Activated T-cell treated with anti-CD3 and anti-CD28 coated beads for 4 hours (primary cell): ENCODE measurements around the gene ECI2.

ENCODE experiments used
- DNase-seq: peaks from one replicate; pipeline ENCODE4 v3.0.0-alpha.2; 2020

ECI2 gene, protein sequence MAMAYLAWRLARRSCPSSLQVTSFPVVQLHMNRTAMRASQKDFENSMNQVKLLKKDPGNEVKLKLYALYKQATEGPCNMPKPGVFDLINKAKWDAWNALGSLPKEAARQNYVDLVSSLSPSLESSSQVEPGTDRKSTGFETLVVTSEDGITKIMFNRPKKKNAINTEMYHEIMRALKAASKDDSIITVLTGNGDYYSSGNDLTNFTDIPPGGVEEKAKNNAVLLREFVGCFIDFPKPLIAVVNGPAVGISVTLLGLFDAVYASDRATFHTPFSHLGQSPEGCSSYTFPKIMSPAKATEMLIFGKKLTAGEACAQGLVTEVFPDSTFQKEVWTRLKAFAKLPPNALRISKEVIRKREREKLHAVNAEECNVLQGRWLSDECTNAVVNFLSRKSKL

DNA sequence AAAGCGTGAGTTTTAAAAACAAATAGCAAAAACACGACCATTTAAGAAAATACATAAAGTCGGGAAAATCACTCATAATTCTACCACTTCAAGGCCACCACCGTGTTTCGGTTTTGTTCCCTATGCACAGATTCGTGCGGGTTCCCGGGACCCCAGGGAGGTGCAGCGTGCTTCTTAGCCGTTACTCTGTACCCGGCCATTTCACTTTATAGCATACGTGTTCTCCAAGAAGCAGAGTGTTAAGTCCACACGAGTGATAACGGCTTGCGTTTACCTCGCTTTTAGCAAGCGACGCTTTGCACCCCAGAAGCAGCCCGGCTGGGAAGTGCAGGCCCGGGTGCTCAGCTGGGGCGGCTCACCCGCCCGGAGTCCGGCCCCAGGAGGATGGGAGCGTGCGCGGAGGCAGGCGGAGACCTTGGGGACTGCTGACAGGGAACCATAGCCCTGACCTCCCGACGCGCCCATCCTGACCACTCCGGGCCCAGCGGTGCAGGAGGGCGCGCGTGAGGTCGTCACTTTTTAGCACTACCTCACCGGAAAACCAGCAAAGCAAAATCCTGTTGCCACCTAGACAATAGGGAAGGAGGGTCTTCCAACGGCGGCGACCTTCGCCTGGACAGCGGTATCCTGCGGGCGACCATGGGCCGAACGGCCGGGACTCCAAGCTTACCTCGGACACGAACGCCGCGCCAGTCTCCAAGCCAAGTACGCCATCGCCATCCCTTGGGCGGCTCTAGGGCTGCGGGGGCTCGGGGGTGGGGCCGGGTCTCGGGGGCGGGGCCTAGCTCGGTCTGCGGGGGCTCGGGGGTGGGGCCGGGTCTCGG is at the start of gene ECI2:
TSS of gene ECI2 (minus strand) at position 735 of the 824 bp plus-strand sequence. CDS start at position 720, 15 bp downstream.
- DNase-seq: peak; percentile 21

DNA sequence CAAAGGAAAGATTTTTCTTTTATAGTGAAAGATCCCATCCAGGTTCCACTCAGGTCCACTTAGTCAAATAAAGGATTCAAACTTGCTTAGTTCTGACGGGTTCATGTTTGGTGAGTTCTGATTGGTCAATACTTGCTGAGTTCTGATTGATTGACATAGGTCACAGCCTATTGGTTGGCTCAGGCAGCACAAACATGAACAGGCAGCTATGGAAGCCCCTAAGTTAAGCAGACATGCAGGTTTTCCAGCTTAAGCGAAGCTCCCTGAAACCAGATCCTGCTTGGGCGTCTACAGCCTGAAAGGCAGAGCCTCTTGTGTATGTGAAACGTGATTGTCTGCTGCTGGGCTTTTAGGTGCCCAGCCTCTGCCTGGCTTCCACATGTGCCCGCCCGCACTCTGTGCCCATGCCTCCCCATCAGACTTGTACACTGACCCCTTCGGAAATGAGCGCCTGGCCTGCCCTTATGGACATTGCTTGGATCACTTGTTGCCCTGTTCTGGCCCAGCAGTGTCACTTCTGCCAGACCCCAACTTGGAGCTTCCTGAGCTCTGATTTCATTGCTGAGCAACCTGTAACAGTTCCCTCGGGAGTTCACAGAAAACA is 45.4 kb upstream of the ECI2 start:
- no peak for DNase-seq

DNA sequence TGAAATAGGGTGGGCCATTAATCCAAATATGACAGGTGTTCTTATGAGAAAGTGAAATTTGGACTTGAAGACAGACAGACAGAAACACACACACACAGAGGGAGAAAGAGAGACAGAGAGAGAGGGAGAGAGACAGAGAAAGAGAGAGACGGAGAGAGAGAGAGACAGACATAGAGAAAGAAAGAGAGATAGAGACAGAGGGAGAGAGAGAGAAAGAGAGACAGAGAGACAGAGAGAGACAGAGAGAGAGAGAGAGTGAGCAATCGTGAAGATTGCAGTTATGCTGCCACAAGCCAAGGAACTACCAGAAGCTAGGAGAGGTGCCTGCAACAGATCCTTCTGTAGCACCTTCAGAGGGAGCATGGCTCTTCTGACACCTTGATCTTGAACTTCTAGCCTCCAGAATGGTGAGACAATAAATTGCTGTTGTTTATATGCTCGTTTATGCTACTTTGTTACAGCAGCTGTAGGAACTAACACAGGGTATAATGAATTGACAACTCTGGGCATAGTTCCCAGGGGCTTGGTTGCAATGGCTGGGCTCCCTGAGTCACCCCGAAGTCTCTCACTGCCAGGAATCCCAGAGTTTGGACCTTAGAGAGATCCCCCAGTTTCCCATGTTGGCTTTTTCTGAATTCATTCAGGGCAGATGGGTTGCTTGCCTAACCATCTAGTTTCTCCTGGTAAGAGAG is 44.7 kb upstream of the ECI2 start:
- DNase-seq: no peak

DNA sequence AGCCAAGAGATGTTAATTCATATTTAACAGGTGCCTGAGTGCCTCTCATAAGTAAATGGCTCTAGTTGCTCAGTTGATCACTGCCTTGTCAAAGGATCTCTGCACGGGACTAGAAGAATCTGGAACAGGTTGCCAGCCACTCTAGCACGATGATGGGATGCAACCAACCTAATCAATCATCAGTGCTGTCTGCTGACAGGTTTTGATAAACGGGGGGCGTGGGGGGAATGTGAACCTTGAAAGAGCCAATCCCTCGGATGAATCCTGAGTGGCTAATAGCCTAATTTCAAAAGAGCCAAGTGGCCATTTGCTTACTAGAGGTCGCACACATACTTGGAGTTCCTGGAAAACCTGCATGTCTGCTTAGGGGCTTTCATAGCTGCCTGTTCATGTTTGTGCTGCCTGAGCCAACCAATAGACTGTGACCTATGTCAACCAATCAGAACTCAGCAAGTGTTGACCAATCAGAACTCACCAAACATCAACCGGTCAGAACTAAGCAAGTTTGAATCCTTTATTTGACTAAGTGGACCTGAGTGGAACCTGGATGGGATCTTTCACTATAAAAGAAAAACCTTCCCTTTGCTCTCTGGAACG is 43.5 kb upstream of the ECI2 start:
- DNase-seq: no peak

DNA sequence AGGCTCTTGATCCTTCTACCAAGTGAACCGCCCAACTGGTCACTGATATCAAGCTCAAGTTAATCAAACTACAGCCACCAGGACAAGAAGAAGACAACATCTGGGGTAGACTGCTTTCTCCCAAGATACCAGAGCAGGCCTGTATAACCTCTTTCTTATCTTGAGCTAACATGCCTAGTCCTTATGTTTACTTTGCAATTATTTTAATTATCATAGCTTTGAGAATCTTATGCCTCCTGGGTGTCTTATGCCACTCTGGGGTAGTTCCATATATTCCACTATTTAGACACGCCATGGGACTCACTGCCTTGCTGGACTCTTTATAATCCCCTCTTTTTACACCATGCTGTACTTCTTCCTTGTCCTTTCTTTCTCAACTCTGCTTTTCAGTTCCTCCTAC is 41.5 kb upstream of the ECI2 start:
- DNase-seq: no peak

DNA sequence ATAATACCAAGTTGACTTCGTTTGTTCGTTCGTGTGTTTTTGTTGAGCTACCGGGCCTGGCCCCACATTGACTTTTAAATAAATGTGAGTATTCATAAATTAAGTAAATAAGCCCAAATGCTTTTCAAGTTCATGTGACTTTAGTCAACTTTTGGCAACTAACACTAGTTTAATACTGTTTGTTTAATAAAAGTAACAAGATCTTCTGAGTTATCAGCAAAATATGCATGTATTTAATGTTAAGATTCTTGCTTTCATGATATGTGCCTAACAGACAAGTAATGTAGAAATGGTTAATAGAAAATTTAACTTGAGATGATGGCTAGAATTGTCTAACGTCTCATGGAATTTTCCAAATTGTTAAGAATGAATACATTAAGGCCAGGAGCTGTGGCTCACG is 38.7 kb upstream of the ECI2 start:
- no peak for DNase-seq

DNA sequence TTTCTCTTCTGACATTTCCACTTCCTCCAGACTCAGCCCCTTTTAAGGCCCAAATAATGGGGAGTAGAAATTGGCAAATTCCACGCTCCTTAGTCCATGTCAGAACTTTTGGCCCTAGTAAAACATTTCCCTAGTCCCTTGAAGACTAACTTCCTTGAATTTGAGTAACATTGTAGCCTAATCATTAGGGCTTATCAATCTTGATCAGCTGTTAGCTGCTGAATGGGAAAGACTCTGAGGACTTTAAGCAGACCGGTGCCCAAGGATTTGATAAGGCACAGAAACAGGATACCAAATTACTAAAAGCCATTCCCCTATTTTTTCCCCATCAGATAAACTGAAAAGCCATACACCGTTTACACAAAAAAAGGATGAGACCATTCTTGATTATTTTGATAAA is 37.0 kb upstream of the ECI2 start:
- DNase-seq: no peak

DNA sequence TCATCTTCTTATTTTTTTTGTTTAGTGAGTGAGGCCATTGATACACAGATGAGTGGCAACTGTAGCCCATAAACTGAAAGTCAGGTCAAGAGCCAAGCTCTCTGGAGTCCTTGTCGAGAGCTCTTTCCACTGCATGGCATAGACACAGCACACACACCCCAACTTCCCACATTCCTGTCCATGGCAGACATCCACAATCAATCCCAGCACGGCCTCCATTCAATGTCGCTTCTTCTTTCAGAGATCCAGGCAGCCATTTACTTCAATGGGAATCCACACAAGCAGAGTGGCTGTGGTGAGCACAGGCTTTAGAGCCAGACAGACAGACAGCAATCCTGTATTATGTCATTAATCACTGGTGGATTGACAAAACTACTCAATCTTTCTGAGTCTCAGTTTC is 34.9 kb upstream of the ECI2 start:
- no peak for DNase-seq

DNA sequence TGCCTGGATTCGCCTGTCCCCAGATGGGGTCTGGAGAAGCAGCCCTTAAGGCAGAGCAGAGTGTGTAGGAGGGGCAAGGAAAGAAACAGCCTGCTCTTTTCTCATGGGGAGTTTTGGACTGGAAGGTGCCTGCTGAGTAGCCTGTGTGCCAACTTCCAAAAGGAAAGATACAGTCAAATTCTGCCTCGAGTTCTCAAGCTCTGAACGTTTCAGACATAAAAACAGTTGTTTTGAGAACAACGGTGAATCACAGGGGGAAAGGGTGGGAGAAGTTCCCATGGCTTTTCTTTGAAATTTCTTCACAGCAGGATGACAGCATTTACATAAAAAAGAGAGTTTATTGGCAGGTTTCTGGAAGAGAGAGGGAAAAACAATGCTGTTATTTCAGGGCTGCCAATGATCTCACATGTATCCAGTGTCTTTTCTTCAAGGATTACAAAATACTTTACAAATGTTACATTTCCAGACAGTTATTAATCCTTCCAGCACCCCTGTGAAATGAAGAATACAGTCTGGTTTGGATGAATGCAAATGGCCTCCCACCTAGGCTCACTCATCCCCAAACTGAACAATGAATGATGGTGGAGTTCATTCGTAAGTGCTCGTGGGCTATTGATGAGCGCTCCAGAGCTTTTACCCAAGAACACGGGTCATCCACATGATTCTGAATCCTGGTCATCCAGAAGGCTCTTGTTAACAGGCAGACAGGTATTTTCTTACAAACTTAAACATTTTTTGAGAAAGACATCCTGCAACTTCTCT is 33.8 kb upstream of the ECI2 start:
- no peak for DNase-seq

DNA sequence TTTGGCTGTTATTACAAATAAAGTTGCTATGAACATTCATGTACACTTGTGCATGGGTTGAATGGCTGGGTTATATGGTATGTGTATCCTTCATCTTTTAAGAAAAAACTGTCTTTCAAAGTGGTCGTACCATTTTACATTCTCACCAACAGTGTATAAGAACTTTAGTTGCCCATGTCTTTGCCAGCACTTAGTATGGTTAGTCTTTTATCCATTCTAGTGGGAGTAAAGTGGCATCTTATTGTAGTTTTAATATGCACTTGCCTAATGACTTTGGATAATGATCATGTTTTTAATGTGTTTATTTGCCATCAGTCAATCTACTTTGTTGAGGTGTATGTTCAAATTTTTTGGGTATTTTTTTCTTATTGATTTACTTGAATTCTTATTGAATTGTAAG is 32.5 kb upstream of the ECI2 start:
- no peak for DNase-seq

DNA sequence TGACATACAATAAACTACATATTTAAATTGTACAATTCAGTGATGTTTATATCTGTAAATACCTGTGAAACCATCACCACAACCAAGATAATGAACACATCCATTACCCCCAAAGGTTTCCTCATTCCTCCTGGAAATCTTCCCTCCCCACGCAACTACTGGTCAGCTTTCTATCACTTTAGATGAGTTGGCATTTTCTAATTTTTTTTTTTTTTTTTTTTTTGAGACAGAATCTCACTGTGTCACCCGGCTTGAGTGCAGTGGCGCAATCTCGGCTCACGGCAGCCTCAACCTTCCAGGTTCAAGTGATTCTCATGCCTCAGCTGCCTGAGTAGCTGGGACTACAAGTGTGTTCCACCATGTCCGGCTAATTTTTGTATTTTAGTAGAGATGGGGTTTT is 31.7 kb upstream of the ECI2 start:
- no peak for DNase-seq

DNA sequence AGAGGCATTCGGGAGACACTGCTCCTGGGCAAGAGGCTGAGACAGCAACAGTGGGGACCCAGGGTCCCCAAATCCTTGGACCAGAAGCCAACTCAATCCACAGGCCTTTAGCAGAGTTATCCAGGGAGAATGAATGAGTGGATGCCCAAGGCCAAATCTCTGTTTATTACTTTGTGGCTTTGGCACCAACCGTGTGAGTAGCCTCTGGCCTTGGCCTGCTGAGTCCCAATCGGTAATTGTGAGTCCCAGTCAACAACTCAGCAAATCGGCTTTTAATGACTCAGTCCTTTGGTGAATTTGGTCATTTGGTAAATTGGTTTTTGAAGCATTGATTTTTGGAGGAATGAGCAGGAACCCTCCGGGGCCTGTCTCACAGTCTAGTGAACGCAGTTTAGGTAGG is 29.1 kb upstream of the ECI2 start:
- DNase-seq: no peak

DNA sequence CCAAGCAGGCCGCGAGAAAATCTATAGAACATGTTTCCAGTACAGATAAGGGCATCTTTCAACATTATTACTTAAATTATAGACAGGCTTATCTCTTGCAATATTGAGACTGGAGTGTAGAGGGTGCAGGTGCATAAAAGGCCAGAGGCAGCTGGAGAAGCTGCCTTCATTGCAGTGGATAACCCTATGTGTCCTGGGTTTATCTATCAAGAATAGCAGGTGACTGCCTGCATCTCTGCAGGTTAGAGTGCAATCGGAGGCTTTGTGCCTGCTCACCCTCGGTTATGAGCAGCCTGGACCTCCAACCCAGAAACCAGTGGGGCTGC is 28.7 kb upstream of the ECI2 start:
- no peak for DNase-seq

DNA sequence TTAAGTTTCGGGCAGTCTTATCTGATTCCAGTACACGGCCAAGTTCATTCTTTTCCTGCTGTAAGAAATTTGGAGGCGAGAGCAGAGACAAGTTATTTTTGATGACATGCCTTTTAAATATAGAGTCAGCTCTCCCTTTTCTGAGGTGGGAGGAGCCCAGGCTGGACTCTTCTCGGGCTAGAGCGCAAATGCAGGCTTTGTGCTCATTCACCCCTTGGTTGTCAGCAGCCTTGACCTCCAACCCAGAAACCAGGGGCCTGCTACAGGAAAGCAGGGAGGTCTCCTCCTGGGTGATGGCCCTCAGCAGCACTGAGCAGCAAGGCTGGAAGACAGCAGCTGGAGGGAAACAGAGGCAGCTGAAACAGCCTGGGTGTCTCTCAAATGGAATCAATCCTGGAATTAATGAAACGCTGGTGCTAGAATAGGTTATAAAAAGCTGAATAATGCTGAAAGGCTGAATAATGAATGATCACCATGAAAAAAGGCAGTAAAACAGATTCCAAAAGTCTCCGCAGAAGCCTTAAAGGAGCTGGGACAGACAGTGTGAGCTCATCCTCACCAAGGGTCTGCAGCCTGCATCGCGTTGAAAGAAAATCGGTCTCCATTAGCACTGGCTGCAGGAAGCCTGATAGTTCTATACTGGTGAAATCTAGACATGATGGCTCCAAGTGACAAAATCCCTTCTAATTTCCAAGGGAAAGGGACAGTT is 28.2 kb upstream of the ECI2 start:
- DNase-seq: no peak

DNA sequence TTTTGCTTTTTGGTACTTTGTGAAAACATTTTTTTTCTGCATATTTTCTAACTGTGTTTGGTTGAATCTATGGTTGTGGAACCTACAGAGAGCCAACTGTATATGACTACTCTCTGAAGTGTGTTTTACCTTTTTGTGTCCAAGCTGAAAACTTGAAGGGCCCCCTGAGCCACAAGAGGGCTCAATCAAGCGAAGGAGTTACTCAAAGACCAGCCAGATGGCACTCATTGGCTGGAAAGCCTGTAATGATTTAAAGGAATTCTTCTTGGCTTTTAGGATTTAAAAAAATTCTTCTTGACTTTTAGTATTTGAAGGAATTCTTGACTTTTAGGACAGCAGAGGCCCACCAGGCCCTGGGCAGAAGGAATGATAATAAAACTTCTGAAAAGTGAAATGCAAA is 27.0 kb upstream of the ECI2 start:
- no peak for DNase-seq

DNA sequence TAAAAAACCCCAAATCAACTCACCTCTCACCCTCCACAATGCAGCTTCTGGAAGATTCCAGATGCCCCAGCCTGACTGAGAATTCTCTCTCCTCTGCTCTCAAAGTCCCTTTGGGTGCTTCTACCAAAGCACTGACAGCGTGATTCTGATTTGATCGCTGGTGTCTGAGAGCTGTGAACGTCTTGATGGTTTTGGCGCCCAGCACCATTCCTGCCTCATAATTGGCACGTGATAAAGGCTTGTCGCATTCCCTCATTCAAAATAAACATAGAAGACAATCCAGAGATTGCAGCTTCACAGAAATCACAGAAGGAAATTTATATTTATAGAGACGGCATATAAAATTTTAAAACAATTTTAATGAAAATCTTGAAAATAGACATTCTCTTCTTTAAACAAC is 24.1 kb upstream of the ECI2 start:
- no peak for DNase-seq

DNA sequence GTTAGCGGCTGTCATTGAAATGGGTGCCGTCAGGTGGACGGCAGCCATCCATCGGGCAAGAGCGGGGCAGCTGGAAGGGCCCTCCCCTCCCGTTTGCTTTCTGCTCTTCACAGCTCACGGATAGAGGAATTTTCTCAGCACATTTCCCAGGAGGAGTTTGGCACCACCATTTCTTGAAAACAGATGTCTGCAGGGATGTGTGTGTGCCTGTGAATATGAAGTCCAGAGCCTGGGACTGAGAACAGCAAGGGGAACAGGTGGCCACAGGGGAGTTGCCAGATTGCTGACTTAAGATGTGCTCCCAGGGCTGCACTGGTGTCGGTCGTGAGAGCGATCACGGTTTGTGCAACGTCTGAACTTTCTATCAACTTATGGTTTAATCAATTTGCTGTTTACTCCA is 22.1 kb upstream of the ECI2 start:
- DNase-seq: no peak

DNA sequence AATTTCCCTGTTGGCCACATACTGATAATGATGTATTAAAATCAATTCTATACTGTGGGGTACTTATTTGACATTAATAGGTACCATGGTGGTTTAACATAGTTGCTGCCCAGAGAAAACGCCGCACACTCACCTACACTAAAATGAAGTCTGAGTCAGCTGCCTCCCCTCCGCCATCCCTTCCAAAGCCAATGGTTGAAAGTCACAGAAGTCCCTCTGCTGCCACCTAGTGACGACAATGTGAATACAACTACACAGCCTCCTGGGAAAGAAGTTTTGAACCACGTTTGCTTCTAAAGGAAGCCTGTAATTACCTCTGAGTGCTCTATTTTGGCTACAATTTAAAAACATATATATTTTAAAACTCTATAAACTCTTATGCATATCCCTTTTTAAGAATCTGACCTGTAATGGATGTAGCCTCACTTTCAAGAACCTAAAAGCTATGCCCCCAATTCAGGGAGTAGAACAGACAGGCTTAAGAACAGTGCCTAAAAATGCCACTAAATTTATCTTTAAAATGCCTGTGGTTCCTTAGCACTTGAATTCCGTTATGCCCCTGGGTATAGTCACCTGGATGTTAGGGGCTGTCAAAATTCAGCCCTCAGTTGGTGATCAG is 20.6 kb upstream of the ECI2 start:
- peak; percentile 81 for DNase-seq

DNA sequence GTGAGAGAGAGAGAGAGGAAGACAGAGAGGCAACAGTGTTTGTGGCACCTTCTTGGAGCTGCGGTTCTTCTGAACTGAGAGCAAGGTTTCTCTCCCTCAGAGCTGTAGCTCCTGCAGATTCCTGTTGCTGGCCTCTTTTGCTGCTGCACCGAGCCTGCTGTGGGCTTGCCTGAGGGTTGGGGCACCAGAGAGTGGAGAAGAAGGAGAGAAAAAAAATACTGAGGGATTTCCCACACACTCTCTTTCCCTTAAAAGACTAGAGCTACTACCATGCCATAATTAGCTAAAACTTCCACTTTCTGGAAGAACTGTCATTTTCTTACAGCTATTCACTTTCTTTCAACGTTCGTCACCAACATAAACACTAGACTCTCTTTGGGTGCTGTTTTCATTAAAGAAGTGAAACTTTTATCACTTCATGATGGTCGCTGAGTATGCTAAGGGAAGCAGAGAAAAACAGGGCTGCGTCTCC is 18.2 kb upstream of the ECI2 start:
- no peak for DNase-seq

DNA sequence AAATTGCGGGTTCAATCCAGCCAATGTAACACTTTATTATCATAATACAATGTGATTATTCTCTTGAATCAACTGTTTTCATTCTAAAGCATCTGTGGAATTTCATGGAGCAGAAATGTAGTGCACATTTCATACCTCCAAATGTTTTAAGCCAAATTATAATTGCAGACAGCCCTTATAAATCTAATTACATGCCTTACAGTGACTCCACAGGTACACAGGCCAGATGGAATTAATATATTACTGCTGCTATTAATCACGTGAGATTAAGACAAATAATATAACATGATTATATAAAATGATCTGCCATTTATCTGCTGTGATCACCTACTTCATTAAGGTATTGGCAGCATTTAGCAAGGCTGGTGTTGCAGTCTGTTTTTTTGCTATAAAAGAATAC is 9.7 kb upstream of the ECI2 start:
- no peak for DNase-seq

DNA sequence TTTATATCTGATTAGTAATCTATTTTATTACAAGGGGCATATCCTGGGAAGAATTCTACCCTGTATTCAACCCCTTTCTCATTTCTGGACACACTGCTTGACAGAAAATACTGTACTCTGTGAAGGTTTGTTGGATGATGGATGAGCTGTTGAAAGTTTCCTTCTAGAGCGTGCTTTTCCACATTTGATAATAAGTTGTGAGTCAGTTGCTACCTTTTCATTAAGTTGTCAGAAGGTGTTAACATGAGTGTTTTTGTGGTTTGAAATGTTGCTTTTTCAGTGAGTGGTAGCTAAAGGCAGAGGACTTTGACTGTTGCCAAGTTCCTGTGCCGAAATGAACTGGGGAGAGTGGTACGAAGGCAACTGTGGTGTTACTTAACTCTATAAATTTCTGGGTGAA is 3.9 kb upstream of the ECI2 start:
- DNase-seq: no peak
